GM12801 (cell line): ENCODE measurements around the gene SDE2.

Experiments used
- CTCF ChIP-seq: IDR thresholded peaks from one replicate; pipeline ENCODE4 v1.5.1; 2011; ENCODE audit warnings: control low read depth; ENCODE audit not compliant: insufficient read length; ENCODE audit errors: extremely low read depth

The SDE2 gene

GRCh38 chr1:226035915-226036314, 36.8 kb upstream of the SDE2 start:
- no peak for TF ChIP-seq CTCF

- no peak for TF ChIP-seq CTCF
These were observed 35.3 kb upstream of the SDE2 start for GRCh38 chr1:226034482-226034881.

GRCh38 chr1:226033991-226034390, 34.8 kb upstream of the SDE2 start:
- no peak for TF ChIP-seq CTCF

GRCh38 chr1:226033582-226033981, 34.4 kb upstream of the SDE2 start:
- TF ChIP-seq CTCF: no peak

- TF ChIP-seq CTCF: no peak
These were observed 30.6 kb upstream of the SDE2 start for GRCh38 chr1:226029568-226030225.

- TF ChIP-seq CTCF: no peak
These were observed 30.0 kb upstream of the SDE2 start for GRCh38 chr1:226029093-226029496.

- no peak for TF ChIP-seq CTCF
These were observed 28.5 kb upstream of the SDE2 start for GRCh38 chr1:226027538-226028217.
